HG03457 (cell line): ENCODE measurements around the gene ARHGEF7.

Source experiments
- ATAC-seq: cut with Tn5 transposase; IDR thresholded peaks from one replicate; pipeline ENCODE4 v1.9.1; 2021; ENCODE audit warnings: moderate number of reproducible peaks; ENCODE audit not compliant: unreplicated experiment

Gene ARHGEF7

DNA sequence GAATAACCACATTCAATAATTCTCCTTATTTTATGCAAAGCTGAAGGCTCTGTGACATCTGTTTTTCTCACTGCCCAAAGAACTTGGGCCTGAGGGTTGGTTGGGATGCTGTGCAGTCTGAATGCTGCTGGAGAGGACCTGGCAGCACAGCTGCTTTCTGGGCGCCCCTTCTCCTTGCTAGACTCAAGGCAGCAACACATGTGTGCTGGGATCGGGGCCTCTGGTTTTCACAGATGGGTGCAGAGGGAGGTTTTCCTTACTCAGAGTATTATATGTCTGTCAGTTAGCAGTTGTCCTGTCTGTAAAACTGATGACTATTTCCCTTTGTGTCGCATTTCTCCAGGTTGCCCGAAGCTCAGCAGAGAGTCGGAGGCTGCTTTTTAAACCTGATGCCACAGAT is 152.1 kb downstream of the ARHGEF7 start:
- ATAC-seq: no peak

DNA sequence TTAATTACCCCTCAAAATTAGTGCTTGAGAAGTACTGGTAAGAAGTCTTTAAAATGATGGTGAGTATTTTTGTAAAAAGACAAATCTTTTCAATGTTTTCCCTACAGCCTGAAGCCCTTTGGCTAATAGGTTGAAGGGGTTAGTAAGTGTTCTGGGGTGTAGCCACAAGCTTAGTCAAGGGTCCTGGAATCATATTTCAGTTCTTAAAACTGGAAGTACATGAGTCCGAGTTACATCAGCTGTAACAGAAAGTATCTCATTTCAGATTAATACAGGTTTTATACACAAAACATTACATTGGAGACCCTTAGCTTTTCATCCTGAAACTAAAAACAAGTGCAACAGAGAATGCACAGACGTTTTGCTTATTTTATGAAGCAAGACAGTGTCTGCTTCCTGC is 152.7 kb downstream of the ARHGEF7 start:
- no peak for ATAC-seq

DNA sequence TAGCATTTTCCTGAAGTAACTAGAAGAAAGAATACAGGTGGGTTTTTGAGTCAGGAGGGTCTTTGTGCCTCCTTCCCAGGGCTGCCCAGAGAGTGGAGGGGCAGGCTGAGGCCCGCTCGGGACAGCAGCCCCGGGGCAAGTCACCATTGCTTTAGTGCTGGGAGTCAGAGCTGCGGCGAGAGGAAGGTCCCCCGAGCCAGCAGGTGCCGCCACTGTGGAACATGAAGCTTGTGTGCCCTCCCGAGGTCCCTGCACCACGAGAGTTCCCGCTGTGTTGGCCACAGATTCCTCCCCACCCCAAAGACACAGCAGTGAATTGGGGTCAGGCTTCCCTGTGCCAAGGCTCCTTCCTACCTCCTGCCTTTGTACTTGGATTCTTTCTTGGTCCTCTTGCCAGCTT is 154.4 kb downstream of the ARHGEF7 start:
- no peak for ATAC-seq

DNA sequence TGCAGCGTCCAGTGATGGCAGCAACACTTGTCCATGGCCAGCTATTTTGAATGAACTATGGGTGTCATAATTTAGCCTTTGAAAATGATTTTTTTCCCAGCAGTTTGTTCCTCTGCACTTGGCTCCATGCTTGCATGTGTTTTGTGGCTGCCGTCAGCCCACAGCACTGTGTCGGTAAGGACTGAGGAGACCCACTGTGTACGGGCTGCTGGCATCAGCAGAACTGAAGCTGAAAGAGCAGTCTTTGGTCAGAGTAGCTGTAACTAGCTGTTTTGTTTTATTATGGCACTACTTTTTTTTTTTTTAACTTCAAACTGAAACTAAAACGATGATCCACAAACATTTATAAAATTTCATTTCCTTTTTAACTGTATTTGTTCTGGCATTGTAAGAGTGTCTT is 155.0 kb downstream of the ARHGEF7 start:
- ATAC-seq: no peak

DNA sequence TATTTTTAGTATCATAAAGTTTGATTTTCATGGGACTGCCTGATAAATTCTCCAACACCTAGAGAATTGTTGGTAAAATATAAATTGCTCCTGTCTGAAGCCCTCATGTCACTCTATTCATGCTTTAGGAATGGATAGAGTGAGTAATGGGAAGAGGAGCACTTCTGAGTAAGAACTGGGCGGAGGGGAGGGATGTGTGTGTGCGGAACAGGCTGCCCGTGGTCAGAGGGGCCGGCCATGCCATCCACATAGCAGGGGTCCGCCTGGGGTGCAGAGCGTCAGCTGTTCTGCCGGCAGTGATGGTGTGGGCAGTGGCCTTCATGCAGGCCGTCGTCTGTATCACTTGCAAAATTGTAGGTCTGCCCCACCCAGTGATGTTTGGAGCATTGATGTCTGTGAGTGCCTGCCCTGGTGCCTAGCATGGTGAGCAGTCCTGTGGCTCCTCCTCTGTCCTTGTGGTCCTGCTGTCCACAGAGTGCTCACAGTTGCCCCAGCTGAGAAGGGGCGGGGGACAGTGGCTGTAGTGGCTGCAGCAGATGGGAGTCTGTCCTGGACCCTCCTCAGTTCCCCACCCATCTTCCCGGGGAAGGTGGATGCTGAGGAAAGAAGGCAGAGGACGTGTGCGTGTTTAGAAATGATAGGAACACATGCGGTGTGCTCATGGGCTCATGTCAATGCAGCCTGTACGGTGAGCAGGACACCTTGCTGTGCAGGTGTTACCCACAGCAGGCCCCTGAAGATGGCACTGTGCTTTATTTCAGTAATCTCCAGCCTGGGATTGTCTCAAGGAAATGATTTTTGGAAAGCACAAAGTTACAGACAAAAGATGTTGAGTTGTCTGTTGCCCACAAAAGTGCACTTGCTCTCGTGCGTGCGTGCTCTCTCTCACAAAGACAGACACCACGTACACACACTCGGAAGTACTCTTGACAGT is 155.9 kb downstream of the ARHGEF7 start:
- no peak for ATAC-seq

DNA sequence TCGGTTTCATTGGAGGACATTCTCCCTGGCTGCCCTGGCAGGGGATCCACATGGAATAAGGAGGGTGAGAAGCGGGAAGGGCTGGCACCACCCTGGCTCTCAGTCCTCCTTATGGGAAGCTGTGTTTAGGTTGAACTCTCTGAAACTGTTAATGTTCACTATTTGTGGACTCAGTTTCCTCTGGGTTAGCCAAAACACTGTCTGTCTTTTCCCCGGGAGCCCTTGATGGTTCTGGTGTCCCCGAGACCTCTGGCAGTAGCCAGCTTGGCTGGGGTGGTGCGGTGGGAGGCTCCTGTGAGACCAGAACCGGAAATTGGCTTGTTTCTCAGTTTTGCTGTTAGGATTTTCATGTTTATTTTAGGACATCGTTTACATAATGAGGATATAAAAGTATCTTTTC is 157.0 kb downstream of the ARHGEF7 start:
- ATAC-seq: no peak

DNA sequence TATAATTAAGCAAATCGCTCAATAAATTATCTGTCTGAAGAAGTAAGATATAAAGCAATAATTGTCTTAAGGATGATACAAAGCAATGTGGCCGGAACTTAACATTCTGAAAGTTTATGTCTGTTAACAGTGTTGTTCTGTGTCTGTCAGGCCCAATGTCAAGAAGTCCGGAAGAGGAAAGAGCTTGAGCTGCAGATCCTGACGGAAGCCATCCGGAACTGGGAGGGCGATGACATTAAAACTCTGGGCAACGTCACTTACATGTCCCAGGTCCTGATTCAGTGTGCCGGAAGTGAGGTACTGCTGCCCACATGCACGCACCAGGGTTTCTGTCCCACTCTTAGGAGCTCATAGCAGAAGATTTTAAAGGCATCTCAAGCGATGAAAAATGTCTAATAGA is 160.3 kb downstream of the ARHGEF7 start:
- ATAC-seq: no peak

DNA sequence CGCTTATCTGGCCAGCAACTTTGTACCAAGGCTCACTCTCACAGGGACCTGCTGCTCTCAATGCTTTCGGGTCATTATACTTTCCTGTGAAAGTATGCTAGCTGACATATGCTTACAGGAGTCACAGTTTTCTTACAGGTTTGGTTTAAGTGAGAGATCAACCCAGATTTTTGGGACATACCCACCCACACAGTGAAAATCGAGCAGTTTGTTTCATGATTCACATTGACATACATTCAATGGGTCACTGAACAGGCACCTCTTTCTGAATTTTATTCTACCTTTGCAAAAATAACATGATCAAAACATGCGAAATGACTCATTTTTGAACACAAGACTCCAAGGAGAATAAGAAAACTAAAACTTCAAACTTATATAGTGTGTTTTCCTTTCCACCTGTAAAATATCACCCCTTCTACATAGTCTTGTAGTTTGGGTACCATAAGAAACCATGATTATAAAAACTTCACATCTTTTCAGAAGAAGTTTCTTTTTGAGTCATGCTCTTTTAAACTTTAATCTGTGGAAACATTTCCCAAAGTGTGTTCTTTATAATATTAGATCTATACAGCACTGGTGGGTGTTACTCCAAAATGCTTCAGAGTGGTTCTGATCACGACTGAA is 161.0 kb downstream of the ARHGEF7 start:
- ATAC-seq: no peak

DNA sequence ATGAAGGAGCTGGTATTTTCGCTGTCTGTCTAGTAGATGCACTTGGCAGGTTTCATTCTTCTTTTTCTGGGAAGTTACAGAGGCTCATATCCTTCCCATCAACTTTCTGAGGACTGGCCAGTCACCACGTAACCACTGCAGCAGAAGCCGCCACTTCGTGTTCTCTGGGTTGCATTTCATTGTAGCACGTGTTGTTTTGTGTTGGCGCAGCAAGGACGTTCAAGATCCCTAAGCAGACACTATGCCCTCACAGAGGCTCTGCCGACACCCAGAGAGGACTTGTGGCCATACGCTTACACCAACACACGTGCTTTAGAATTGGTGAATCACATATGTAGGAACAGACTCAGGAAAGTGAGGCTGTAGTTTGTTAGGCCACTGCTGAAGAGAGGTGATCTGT is 163.1 kb downstream of the ARHGEF7 start:
- ATAC-seq: no peak

DNA sequence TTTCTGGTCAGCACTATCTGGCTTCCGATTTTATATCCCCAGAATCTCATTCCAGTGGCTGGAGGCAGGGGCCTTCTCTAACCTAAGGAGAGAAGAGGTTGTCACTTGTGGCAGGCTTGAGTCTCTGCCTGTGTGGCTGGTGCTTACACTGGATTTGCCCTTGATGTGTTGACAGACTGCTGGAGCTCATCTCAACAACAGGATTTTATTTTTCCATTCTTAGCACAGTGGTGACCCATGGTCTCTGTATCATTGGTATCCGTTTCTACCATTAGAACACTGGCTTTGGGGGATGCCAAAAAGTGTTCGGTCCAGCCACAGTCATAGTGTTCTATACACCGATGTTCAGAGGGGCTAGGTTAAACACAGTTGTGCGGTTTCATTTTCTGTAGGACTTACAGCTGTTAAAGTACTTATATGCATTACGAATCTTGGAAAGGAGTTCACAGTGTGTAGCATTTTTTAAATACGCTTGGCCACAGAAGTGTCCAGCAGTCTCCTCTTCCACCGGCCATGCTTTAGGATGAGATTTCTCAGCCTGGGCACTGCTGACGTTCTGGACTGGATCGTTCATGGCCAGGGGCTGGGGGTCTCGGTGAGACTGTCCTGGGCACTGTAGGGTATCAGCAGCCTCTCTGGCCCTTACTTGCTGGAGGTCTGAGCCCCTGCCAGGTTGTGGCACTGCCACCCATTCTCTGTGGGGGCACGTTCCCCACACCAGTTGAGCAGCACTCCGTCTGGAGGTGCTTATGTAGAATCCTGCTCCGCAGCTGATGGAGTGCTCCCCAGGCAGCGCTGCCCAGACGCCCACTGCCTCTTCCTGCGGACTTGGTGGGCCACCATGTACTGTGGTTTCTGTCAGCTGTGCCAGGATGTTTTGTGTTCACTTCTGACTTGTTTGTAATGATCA is 163.9 kb downstream of the ARHGEF7 start:
- no peak for ATAC-seq

DNA sequence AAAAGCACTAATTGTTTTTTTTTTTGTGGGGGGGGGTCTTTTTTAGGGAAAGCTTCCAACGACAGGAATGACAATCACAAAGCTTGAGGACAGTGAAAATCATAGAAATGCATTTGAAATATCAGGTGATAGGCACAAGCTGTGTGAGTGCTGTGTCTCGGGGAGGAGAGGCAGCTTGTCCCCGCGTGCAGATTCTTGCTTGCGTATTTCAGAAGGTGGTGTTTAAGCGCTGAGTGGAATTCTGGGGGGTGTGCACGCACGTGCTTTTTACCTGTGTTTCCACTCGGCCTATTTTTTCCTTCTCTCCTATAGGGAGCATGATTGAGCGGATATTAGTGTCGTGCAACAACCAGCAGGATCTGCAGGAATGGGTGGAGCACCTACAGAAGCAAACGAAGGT is 165.1 kb downstream of the ARHGEF7 start:
- no peak for ATAC-seq

DNA sequence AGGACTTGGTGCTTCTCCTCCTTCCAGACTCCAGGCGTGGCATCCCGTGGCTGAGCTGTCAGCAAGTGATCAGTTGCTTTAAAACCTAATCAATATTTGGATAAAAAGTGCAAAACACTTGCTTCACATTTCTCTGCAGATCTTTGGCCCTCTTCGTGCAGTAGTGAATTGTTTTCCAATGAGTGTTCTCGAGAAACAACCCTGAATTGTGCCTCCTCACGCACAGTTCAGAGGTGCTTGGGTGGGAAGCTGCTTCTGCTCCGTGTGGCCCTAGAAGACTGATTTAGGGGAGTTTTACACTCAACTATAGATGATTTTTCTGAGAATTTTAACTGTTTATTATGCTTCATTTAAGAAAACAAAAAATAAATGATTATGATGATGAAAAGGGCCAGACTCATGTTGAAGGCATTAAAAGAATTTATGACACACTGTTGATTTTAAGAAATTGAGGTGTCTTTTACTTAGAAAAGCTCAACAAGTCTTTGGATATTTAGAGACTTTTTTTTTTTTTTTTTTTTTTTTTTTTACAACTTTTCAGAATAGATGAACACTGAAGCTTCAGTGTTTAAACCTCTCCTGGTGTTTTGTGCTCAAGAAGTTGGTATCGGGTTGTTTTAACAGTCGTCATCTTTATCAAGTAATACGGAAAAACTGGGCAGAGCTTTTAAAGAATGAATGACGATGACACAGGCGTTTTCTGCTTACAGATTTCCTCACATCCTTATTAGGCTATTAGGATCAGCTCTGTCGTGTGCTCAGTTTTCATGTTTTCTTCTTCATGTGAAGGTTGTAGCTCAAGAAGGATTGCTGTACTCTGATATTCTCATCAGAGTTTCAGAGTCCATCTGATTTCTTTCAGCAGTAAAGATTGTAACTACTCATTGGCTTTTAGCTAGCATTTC is 165.8 kb downstream of the ARHGEF7 start:
- ATAC-seq: no peak

DNA sequence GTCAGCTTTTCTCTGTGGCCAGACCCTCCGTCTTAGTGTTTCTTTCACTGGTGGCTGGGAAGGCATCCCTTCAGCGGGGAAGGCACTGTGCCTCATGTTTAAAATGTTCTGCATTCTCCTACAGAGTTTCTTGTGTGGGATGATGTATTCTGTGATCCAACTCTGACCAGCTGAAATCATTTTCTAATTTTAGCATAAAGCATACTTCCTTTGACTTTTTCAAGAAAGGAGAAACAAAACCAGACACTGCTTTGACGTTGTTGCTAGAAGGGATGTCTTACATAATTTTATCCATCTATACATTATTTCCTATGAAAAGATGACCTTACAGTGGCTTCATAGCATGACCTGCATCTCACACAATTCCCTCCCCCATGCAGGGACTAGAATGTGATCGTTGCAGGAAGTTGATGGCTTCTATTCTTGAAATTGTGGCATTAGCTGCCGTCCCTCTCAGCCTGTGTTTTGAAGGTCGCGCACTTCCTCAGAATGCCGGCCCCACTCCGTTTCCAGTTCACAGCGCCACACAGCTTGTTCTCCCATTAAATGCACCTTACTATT is 166.7 kb downstream of the ARHGEF7 start:
- ATAC-seq: no peak

DNA sequence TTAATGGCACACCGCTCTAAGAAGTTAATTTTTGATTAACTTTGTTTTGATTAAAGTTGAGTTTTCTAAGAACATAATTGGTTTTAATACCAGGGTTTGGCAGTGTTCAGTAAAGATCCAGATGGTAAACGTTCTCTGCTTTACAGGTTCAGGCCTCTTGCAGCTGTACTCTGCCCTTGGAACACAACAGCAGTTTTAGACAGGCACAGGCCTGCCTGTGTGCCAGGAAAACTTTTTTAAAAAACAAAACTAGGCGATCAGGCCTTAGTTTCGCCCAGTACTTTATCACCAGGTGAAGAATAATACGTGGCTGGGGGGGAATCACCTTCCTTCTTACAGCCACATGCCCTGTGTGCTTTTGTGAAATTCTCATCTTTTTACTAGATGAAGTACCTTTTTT is 167.3 kb downstream of the ARHGEF7 start:
- ATAC-seq: no peak

DNA sequence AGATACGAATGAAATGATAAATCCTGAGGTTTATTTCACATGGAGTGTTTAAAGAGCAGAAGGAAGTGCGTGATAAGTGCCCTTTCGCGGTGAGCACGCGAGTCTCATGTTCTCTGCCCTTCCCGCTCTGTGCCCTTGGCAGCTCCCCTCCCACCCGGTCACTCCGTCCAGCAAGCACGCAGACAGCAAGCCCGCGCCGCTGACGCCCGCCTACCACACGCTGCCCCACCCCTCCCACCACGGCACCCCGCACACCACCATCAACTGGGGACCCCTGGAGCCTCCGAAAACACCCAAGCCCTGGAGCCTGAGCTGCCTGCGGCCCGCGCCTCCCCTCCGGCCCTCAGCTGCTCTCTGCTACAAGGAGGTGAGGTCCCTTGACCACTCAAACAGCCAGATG is 167.9 kb downstream of the ARHGEF7 start:
- ATAC-seq: no peak

DNA sequence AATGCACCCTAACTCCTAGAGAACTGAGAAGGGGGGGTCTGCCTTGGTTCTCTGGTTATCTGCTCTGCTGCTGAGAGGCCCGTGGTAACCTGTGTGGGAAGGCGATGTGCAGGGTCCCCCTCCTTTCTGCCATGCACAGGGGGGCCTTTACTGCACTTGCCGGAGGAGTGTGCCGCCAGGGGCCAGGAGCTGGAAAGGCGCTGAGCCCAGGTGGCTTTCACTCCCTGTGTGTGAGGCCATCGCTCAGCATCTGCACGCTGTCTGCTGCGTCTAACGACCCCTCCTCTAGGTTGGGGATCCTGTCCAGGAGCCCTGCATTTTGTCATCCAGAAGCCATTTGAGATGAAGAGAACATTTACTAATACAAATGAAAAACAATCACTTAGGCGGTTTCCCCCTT is 168.3 kb downstream of the ARHGEF7 start:
- no peak for ATAC-seq

DNA sequence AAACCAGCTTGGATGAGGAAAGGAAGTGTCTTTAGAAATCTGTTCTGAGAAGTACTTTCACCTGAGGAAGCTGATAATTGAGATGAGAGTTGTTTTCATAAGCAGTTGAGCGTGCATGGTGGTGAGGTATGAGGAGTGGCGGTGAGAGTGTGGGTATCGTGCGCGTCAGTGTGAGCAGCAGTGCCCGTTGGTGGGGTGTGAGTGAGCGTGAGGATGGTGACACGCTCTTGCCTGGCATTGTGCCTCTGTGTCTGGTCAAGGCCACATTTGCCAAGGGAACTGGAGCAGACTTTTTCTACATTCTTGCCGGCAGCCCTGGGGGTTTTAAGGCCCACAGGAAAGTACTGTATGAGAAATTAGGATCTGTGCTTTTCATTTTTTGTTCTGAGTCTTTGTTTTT is 168.9 kb downstream of the ARHGEF7 start:
- no peak for ATAC-seq

DNA sequence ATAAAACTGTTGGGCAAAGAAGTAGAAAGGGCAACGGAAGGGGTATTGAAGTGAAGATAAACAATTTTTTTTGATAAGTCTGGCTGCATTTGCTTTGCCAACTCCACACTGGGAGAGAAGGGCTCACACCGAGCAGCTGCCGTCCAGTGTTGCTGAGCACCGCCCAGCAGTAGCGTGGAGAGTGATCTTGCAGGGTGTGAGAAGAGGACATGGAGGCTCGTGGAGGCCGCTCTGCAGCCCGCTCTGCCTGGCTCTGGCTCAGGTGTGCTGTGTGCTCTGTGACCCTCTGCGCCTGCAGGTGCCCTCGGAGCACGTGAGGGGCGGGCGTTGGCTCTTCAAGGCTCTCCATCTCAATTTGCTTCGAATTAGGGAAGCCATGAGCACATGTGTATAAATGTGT is 169.5 kb downstream of the ARHGEF7 start:
- ATAC-seq: no peak

DNA sequence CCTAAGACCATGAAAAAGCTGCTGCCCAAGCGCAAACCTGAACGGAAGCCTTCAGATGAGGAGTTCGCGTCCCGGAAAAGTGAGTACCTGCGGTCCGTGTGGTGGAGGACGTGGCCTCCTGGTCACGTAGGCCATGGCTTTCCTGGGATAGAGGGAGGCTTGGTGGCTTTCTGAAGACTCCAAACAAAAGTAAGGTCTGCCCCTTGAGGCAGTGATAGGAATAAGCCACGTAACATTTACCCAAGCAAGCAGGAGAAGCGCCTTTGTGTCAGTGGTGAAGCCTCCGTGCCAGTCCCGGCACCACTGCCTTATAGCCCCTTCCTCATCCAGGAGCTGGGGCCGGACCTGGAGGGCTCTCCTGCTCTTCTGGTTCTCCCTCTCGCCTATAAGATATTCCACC is 171.1 kb downstream of the ARHGEF7 start:
- ATAC-seq: no peak

DNA sequence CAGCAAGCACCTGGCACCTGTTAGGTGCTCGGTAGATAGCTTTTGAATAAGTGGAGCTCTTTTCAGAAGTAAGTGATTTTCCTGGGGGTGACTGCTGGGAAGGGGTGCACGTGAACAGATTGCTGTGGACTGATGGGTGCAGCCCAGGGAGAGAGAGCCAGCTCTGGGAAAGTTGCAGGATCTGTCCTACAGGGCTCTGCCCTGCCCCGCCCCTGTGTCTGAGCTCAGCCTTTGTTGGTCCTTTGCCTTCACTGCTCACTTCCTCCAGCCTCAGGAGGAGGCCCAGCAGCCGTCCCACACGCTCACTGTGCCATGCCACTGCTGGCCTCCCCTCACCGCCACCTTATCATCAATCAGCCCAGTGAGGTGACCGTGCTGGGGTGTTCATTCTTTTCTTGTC is 171.6 kb downstream of the ARHGEF7 start:
- no peak for ATAC-seq
